NT2/D1 (cell line): Measurements from ENCODE around the gene KDM6A.

ENCODE experiments used
- SUZ12 ChIP-seq: IDR thresholded peaks from 2 replicates; pipeline ENCODE4 v1.6.1; 2011; ENCODE audit not compliant: insufficient read length, insufficient read depth; ENCODE audit errors: extremely low read depth
- YY1 ChIP-seq: IDR thresholded peaks from 2 replicates; pipeline ENCODE4 v1.6.1; 2011; ENCODE audit not compliant: insufficient read length, insufficient read depth
- ZNF274 ChIP-seq: IDR thresholded peaks from 2 replicates; pipeline ENCODE4 v1.6.1; 2011; ENCODE audit warnings: mild to moderate bottlenecking, low read depth, low read length

DNA sequence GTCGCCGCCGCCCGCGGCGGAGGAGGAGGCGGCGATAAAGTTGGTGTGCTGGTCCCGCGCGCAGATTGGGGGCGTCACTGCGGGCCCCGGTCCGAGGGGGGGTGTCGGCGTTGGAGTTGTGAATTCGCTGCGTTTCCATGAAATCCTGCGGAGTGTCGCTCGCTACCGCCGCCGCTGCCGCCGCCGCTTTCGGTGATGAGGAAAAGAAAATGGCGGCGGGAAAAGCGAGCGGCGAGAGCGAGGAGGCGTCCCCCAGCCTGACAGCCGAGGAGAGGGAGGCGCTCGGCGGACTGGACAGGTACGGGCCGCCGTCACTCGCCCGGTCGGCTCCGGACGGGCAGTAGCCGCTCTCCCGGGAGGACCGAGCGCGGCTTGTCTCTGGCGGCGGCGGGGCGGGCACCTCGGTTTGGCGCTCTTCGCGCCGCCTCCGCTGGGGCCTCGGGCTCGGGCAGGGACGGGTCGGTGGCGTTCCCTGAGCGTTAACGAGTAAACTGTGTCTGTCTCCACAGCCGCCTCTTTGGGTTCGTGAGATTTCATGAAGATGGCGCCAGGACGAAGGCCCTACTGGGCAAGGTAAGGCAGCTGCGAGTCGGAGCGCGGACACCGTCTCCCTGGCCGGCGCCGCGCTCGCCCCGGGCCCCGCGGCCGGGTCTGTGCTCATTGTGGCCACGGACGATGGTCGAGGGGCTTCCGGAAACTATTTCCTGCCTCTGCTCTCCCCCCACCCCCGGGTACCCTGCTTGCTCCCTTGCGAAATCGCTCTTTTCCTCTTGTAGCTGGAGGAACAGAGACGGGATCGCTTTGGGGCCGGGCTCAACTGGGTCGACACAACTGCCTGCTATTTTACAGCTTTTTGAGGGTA is 658 bp downstream of the KDM6A start:
- TF ChIP-seq SUZ12 (no peak), ZNF274 (no peak), YY1 (no peak)
